ENCODE measurements around the gene SND1.

GRCh38 chr7:128006550-128007302 is 354.7 kb downstream of the SND1 start:
- no peak for TF ChIP-seq CTCF (IDR thresholded peaks at IDR 0.05)
- no peak for TF ChIP-seq POLR2A (IDR thresholded peaks at IDR 0.05)

Data from right lobe of liver (tissue), 4 donors.